Stromal cell of bone marrow (primary cell): Measurements from ENCODE around the gene ABO.
"Not testable (repeated sequence)": the region's sequence is repeated elsewhere in the genome, so short reads cannot be mapped to it uniquely, and the experiment has no call there.

Source experiments
- DNase-seq: peaks from one replicate; pipeline ENCODE4 v3.0.0-alpha.2; 2012; ENCODE audit warnings: low read depth

ABO gene

DNA sequence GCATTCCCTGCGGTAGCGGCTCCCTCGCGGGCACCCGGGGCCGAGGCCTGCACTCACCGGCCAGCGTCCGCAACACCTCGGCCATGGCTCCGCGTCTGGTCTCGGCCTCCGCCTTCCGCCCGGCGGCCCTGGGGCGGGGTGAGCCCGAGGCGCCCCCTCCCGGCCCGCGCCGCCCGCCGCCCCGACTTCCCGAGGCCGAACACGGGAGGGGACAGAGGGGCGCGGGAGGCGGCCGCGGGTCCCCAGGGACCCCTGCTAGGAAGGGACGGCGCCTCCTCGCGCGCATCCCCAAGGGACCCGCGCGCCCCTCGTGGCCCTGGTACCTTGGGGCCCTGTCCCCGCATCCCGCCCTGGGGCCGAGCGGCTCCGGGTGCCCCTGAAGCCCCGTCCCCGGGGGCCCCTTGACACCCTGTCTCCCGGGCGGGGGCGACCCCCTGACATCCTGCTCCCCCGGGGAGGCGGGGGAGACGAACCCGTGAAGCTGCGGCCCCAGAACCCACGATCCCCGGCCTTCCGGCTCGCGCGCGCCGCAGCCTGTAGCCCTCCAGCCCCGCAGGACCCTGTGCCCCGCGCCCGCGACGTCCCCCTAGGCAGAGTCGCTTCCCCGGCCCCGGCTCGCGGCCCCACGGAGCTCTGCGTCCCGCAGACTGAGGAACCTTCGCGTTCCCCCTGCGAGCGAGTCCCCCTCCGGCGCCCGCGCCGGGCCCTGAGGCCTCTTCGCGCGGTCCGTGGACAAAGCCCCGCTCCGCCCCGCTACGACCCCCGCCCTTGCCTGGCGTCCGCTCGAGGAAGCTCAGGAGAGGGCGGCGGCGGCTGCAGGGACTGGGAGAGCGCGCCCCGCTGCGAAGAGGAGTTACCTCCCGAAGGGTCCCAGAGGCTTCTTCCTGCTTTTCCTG, at the start of gene ABO:
ABO (minus strand) TSS at position 97 of the 896 bp plus-strand sequence.
- no peak for DNase-seq

- DNase-seq: no peak
Measured at GRCh38 chr9:133323991-133324703, 49.1 kb upstream of the ABO start.

DNA sequence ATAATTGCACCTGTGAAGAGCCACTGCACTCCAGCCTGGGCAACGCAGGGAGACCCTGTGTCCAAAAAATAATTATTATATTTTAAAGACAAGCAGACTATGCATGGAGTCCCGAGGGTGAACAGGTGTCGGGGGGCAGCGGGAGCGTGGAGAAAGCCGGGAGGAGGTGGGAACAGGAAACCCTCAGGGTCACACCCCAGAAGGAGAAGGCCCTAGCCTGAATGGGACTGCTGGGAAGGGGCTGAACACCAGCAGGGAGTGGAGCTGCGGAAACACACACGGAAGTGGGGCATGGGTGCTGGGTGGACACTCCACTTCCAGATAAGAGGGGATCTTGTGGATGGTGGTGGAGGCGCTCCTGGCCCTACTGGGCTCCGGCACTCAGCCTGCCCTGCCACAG, 48.2 kb upstream of the ABO start:
- DNase-seq: no peak

GRCh38 chr9:133322701-133323100, 47.7 kb upstream of the ABO start:
- no peak for DNase-seq

GRCh38 chr9:133321411-133321935, 46.5 kb upstream of the ABO start:
- DNase-seq: no peak

DNA sequence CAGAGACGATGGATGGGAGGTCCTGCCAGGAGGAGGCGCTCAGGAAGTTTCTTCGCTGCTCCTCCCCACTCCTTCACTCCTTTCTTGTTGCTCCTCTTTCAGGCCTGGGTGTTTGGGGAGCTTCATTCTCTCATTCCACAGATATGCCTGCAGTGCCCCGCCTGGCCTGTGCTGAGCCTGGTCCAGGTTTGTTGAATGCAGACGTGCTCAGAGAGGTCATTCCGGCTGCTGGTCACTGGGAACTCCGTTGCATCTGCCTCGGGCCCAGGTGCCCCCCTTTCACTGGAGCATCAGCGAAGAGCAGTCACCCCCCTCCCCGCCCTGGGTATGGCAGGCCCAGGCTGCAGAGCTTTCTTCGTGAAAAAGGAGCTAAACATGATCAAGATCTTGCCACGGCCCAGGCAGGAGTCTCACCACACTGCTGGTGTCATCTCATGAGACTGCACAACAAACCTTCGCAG, 45.5 kb upstream of the ABO start:
- no peak for DNase-seq

DNA sequence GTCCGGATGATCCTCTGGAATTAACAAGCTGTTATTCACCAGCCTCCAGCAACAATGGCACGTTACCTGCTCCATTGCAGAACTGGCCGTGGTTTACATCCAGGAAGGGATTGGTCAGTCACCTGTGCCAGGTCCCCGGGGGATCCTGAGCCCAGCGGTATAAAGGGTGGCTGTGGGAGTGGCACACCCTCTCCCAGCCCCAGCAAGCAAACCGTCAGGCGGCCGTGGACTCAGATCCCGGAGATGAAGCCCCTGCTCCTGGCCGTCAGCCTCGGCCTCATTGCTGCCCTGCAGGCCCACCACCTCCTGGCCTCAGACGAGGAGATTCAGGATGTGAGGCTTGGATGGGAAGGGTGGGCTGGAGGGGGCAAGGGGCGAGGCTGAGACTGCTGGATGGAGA, 42.5 kb upstream of the ABO start:
- DNase-seq: not testable (repeated sequence)

GRCh38 chr9:133315997-133316396, 41.0 kb upstream of the ABO start:
- no peak for DNase-seq

- DNase-seq: no peak
Measured at GRCh38 chr9:133309608-133310007, 34.6 kb upstream of the ABO start.

GRCh38 chr9:133307301-133307700, 32.3 kb upstream of the ABO start:
- no peak for DNase-seq

DNA sequence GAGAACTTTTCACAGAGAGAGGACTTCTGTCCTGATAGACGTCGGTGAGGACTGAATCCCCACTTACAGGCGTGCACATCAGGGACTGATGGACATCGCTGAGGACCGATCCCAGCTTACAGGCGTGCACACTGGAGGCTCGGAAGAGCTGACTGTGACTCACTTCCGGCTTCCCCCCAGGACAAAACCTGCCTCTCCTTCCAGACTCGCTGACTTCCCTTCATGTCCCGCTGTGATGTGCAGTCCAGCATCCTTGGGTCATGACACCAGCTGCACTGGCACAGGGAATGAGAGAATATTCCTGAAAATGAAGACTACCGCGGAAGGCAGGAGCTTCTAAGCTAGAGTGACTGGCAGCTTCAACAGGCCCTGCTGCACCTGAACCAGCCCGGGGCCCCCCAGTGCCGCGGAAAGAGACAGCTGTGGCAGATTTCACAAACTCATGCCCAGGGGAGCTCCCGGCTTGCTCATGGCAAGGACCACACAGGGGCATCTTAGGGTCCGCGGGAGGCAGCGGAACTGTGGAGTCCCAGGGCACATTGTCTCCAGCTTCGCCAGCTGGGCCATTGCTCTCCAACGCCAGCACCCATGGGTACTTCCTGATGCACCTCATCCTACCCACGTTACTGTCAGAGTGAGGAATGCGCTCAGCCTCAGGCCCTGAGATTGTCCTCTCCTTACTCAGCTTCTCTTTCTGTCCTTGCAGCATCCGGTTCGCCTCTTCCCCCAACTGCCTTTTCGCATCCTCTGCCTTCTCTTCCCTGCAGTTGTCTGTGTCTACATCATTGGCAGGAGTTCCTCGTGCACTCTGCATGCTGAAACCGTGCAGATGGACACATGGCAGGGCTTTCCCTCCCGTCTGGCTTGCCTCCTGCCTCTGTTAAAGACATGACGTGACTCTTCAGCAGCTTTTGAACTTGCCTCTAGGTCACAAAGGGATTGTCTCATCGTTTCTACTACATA, 31.5 kb upstream of the ABO start:
- DNase-seq: no peak

DNA sequence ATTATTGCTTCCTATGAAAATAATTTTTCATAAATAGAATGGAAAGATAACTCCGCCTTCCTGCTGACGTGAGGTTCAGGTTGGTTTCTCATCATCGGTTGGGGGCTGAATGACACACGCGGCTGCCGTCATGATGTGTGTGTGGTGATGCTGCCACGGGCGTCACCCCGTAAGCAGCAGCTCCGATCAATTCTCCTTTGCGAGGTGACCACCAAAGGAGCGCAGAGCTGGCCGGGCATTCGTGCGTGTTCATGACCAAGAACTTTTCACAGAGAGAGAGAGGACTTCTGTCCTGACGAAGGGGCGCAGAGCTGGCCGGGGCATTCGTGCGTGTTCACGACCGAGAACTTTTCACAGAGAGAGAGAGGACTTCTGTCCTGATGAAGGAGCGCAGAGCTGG, 30.7 kb upstream of the ABO start:
- DNase-seq: no peak

DNA sequence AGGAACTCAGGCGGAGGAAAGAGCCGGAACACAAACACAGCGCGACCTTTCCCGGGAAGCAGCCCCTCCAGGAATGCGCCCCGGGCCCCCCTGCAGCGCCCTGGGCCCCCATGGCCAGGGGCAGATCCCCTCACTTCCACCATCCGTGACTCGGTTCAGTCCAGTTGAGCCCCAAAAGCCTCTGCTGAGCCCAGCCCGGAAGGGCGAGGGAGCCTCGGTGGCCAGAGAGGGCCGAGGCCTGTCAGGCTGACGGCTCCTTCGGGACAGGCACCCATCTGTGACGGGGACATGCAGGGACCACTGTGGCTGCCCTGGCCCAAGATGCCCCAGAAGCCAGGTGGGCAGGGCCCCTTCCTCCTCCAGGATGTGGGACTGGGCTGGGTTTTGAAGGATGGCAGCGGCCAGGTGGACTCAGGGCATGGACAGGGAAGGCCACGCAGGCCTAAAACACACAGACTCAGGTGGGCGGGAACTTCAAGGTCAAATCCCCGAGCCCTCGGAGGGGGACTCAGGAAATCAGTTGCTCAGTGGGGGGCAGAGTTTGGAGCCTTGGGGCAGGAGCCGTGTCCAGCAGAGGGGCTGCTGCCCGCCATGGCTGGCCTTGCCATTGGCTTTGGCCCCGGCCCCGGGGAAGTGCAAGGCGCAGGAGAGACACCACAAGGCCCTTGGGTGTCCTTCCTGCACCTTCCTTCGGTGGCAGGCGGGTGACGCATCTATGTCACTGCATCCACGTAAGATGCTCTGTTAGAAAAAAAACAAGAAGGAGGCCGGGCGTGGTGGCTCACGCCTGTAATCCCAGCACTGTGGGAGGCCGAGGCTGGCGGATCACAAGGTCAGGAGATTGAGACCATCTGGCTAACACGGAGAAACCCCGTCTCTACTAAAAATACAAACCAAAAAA, 29.7 kb upstream of the ABO start:
- no peak for DNase-seq

- no peak for DNase-seq
Measured at GRCh38 chr9:133304158-133304470, 29.1 kb upstream of the ABO start.

GRCh38 chr9:133303266-133304157, 28.5 kb upstream of the ABO start:
- no peak for DNase-seq

DNA sequence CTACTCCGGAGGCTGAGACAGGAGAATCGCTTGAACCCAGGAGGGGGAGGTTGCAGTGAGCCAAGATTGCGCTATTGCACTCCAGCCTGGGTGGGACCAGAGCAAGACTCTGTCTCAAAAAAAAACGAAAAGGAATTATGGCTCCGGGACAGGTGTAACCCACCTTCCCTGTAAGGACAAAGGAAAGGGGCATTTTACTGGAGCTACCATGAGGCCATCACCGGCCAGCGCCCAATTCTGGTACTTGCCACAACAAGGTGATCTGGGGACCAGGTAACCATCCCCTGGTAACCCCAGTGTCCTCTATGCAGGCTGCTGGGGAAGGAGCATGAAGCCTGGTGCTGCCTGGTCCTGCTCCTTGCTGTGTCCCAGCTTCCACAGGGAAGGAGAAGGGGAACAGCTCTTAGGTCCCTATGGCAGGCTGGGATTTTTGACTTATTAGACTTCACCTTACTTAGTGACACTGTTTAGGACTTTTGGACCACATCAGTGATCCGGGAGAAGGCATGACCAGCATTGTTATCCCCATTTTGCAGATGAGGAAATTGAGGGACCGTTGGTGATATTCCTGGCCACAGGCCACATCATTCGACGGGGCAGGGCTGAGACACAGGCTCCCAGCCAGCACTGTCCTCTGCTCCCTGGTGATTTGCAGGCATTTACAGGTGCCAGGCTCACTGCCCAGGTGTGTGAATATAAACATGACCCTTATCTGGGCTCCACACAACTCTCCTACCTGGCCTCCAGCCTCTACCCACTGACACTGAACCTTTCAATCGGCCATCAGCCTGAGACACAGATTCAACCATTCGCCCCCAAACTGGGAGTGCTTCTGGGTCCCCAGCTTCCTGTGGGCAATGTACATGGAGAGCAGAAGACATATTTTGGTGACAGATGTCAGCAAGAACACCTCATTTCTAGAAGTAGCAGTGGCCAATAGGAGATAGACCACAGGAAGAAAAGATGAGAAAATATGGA, 26.5 kb upstream of the ABO start:
- DNase-seq: no peak

- not testable (repeated sequence) for DNase-seq
Measured at GRCh38 chr9:133299996-133300395, 25.0 kb upstream of the ABO start.

DNA sequence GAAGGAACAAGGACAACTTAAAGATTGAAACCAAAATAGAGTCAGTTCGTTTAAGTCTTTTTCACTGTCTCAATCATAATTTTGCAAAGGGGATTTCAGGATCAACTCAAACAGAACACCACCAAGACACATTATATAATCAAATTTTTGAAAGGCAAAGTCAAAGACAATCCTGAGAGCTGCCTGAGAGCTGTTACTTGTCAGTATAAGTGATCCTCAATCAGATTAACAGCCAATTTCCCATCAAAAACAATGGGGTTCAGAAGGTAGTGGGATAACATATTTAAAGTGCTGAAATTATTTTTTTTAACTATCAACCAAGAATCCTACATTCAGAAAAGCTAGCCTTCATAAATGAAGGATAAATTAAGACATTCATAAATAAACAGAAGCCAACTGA, 19.3 kb upstream of the ABO start:
- DNase-seq: no peak
